Esophagus muscularis mucosa (tissue), 4 donors: Measurements from ENCODE around the gene SOWAHC. TPM values are rescaled to one million over a fixed set of nuclear protein-coding genes. Genes with fewer than 3 reads are reported as not detected.

Experiments used
- DNase-seq: peaks from one replicate; pipeline ENCODE4 v3.0.0-alpha.2; 2017; ENCODE audit errors: extremely low spot score
- H3K27ac ChIP-seq, 4 donors: fragments of 200-600 bp; sonication (generic); replicated peaks in 1 of 4; 1 replicate in 3 of 4; 2 replicates in 1 of 4; pipeline ENCODE4 v1.5.1; 2016 to 2019; ENCODE audit warnings: mild to moderate bottlenecking in 1 of 4
- H3K27me3 ChIP-seq, 4 donors: fragments of 200-600 bp; sonication (generic); one replicate each; pipeline versions ENCODE4 v1.5.1 to v1.6.0; 2016 to 2019
- H3K36me3 ChIP-seq, 4 donors: fragments of 200-600 bp; sonication (generic); one replicate each; pipeline ENCODE4 v1.5.1; 2016 to 2019
- H3K4me1 ChIP-seq, 4 donors: fragments of 200-600 bp; sonication (generic); one replicate each; pipeline ENCODE4 v1.5.1; 2016 to 2019
- H3K4me3 ChIP-seq, 4 donors: fragments of 200-600 bp; sonication (generic); 1 replicate in 2 of 4; 2 replicates in 2 of 4; pipeline ENCODE4 v1.5.1; 2016 to 2019; ENCODE audit warnings: mild to moderate bottlenecking in 4 of 4, moderate library complexity in 1 of 4
- H3K9me3 ChIP-seq, 4 donors: fragments of 200-600 bp; sonication (generic); 1 replicate in 3 of 4; 2 replicates in 1 of 4; pipeline ENCODE4 v1.5.1; 2016 to 2019
- EP300 ChIP-seq: sonication (generic); formaldehyde crosslinking; IDR thresholded peaks from one replicate; pipeline ENCODE4 v1.6.1; 2017; ENCODE audit warnings: antibody characterized with exemption
- POLR2A ChIP-seq: fragments of 450-650 bp; IDR thresholded peaks from one replicate; pipeline ENCODE4 v1.6.1; 2017; ENCODE audit warnings: antibody characterized with exemption, moderate library complexity, mild to moderate bottlenecking, low read depth
- POLR2AphosphoS5 ChIP-seq, 2 donors: sonication (generic); formaldehyde crosslinking; IDR thresholded peaks; one replicate each; pipeline ENCODE4 v1.6.1; 2017; ENCODE audit warnings: antibody characterized with exemption in 2 of 2
- WGBS: methylation state at CpG from one replicate; pipeline ENCODE4 v1.1.5; 2018; 5-methylcytosine and 5-hydroxymethylcytosine counted together
- intact Hi-C: fragments of 100-400 bp; cut with DNase I; formaldehyde crosslinking; loops from one replicate; pipeline ENCODE4 v1.15.1; 2023
- total RNA-seq, 4 donors: library from RNA; depleted of rRNA; stranded (reverse); fragments of >200 nt; gene quantifications; one replicate each; pipeline versions ENCODE4 v1.1.0 to v1.2.1, GENCODE V29; 2016
- TF ChIP-seq, protein P1 (sequence below), 3 experiments: fragments of 200-600 bp in 2 of 3; fragments of 450-650 bp in 1 of 3; sonication (generic) in 2 of 3; IDR thresholded peaks; one replicate each; pipeline ENCODE4 v1.5.1; 2017 to 2019; ENCODE audit warnings: antibody characterized with exemption in 3 of 3, mild to moderate bottlenecking in 2 of 3, moderate library complexity in 1 of 3

The SOWAHC gene
- total RNA-seq, 4 donors from 2014 or later = 24.1 to 56.8 (median 43.3) TPM

GRCh38 chr2:109609352-109610024, 4.7 kb upstream of the SOWAHC start:
- no peak for DNase-seq
- peak overlapping the region in 2 of 4 donors; percentile 2 to 7 for H3K4me3 ChIP-seq
- TF ChIP-seq, protein P1, sequence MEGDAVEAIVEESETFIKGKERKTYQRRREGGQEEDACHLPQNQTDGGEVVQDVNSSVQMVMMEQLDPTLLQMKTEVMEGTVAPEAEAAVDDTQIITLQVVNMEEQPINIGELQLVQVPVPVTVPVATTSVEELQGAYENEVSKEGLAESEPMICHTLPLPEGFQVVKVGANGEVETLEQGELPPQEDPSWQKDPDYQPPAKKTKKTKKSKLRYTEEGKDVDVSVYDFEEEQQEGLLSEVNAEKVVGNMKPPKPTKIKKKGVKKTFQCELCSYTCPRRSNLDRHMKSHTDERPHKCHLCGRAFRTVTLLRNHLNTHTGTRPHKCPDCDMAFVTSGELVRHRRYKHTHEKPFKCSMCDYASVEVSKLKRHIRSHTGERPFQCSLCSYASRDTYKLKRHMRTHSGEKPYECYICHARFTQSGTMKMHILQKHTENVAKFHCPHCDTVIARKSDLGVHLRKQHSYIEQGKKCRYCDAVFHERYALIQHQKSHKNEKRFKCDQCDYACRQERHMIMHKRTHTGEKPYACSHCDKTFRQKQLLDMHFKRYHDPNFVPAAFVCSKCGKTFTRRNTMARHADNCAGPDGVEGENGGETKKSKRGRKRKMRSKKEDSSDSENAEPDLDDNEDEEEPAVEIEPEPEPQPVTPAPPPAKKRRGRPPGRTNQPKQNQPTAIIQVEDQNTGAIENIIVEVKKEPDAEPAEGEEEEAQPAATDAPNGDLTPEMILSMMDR (IDR thresholded peaks at IDR 0.05) = no peak
- no peak for TF ChIP-seq POLR2AphosphoS5 (IDR thresholded peaks at IDR 0.05)
- TF ChIP-seq POLR2A = no peak
- no peak for TF ChIP-seq EP300
- H3K27me3 ChIP-seq = no peaks in the 10 kb centered on the region
- no peaks in the 10 kb centered on the region for H3K36me3 ChIP-seq
- intact Hi-C loops = loop anchor here (5.0 kb wide), 1 partner anchor 83 kb away; no protein-coding TSS in a partner anchor
- WGBS = 46% methylated on average over 8 of the region's 8 CpGs
- H3K9me3 ChIP-seq = no peaks in the 10 kb centered on the region
- H3K4me1 ChIP-seq = peaks cover 31 to 78% (median 75%) of the 10 kb centered on the region in 4 donors
- H3K27ac ChIP-seq = peak overlapping the region; percentile 94 to 100 (median 98)

DNA sequence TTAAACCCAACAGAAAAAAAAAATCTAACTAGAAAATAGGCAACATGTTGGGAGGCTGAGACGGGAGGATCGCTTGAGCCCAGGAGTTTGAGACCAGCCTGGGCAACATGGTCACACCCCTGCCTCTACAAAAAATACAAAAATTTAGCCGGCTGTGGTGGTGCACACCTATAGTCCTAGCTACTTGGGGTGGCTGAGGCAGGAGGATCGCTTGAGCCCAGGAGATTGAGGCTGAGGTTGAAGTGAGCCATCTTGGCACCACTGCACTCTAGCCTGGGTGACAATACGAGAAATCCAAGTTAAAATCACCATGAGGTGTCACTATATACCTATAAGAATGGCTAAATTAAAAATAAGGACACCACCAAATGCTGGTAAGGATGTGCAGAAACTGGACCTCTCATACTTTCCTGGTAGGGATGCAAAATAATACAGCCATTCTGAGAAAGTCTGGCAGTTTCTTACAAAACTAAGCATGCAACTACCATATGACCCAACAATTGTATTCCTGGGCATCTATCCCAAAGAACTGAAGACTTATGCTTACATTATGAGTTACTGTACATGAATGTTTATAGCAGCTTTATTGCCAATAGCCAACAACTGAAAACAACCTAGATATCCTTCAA, 2.6 kb upstream of the SOWAHC start:
- H3K27ac ChIP-seq = peak overlapping the region; percentile 94 to 100 (median 98)
- peak overlapping the region in 2 of 4 donors; percentile 74 to 86 for H3K4me3 ChIP-seq
- H3K9me3 ChIP-seq = no peaks in the 10 kb centered on the region
- intact Hi-C loops = loop anchor here (5.0 kb wide), 1 partner anchor 81 kb away; no protein-coding TSS in a partner anchor
- DNase-seq = no peak
- no peaks in the 10 kb centered on the region for H3K36me3 ChIP-seq
- H3K27me3 ChIP-seq = no peaks in the 10 kb centered on the region
- no peak for TF ChIP-seq POLR2AphosphoS5 (IDR thresholded peaks at IDR 0.05)
- TF ChIP-seq, protein P1 (IDR thresholded peaks at IDR 0.05) = peak in 2 of 3 experiments; percentile 8 to 19
- no peak for TF ChIP-seq EP300
- no peak for TF ChIP-seq POLR2A
- H3K4me1 ChIP-seq = peaks cover 47 to 82% (median 79%) of the 10 kb centered on the region in 4 donors
- WGBS = 95% methylated on average over 4 of the region's 5 CpGs

GRCh38 chr2:109613081-109613921, 863 bp upstream of the SOWAHC start:
- WGBS = 1% methylated on average over 26 of the region's 82 CpGs
- Histone ChIP-seq H3K4me1 (peaks cover 49 to 80% (median 78%) of the 10 kb centered on the region in 4 donors), H3K27me3 (no peaks in the 10 kb centered on the region), H3K9me3 (no peaks in the 10 kb centered on the region), H3K36me3 (no peaks in the 10 kb centered on the region), H3K4me3 (peak overlapping the region; percentile 67 to 91 (median 80)), H3K27ac (peak overlapping the region; percentile 94 to 100 (median 98))
- TF ChIP-seq POLR2A (peak; percentile 40), EP300 (no peak), POLR2AphosphoS5 (IDR thresholded peaks at IDR 0.05) (peak in 1 of 2 donors; percentile 30)
- TF ChIP-seq, protein P1 (IDR thresholded peaks at IDR 0.05) = no peak
- intact Hi-C loops = loop anchor here (5.0 kb wide), 1 partner anchor 79 kb away; no protein-coding TSS in a partner anchor
- no peak for DNase-seq

GRCh38 chr2:109614715-109615636, 812 bp downstream of the SOWAHC start:
- H3K9me3 ChIP-seq = no peaks in the 10 kb centered on the region
- peak overlapping the region; percentile 67 to 91 (median 80) for H3K4me3 ChIP-seq
- no peaks in the 10 kb centered on the region for H3K27me3 ChIP-seq
- H3K4me1 ChIP-seq = peaks cover 44 to 67% (median 64%) of the 10 kb centered on the region in 4 donors
- TF ChIP-seq POLR2AphosphoS5 (IDR thresholded peaks at IDR 0.05) (peak in 1 of 2 donors; percentile 20), EP300 (no peak)
- 6% methylated on average over 48 of the region's 90 CpGs for WGBS
- DNase-seq = no peak
- intact Hi-C loops = loop anchor here (5.0 kb wide), 1 partner anchor 77 kb away; no protein-coding TSS in a partner anchor
- H3K36me3 ChIP-seq = no peaks in the 10 kb centered on the region
- peak overlapping the region; percentile 94 to 100 (median 98) for H3K27ac ChIP-seq
